Parathyroid adenoma (tissue), 2 donors: ENCODE measurements around the gene ADAMTS3.

Source experiments
- H2AFZ ChIP-seq: fragments of 300-600 bp; sonication (generic); one replicate; pipeline ENCODE4 v1.7.0; 2017; ENCODE audit warnings: antibody characterized with exemption, mild to moderate bottlenecking
- H3K27ac ChIP-seq: fragments of 300-600 bp; sonication (generic); one replicate; pipeline ENCODE4 v1.7.0; 2017
- H3K27me3 ChIP-seq: fragments of 300-600 bp; sonication (generic); one replicate; pipeline ENCODE4 v1.7.0; 2017; ENCODE audit warnings: low read length; ENCODE audit not compliant: control insufficient read depth, insufficient read depth
- H3K36me3 ChIP-seq: fragments of 300-600 bp; sonication (generic); one replicate; pipeline ENCODE4 v1.7.0; 2017; ENCODE audit warnings: low read length; ENCODE audit not compliant: control insufficient read depth, insufficient read depth
- H3K4me1 ChIP-seq: fragments of 300-600 bp; sonication (generic); one replicate; pipeline ENCODE4 v1.7.0; 2017; ENCODE audit warnings: control low read depth
- H3K4me2 ChIP-seq: fragments of 300-600 bp; sonication (generic); one replicate; pipeline ENCODE4 v1.7.0; 2017; ENCODE audit warnings: low read length
- H3K4me3 ChIP-seq: fragments of 300-600 bp; sonication (generic); one replicate; pipeline ENCODE4 v1.7.0; 2017; ENCODE audit warnings: low read depth, low read length
- H3K79me2 ChIP-seq: fragments of 300-600 bp; sonication (generic); one replicate; pipeline ENCODE4 v1.7.0; 2017; ENCODE audit warnings: control low read depth
- H3K9ac ChIP-seq: fragments of 300-600 bp; sonication (generic); one replicate; pipeline ENCODE4 v1.7.0; 2017; ENCODE audit warnings: mild to moderate bottlenecking
- H3K9me3 ChIP-seq: fragments of 300-600 bp; sonication (generic); one replicate; pipeline ENCODE4 v1.7.0; 2017; ENCODE audit warnings: low read length; ENCODE audit not compliant: control insufficient read depth
- CTCF ChIP-seq: fragments of 300-600 bp; sonication (generic); IDR thresholded peaks from one replicate; pipeline ENCODE4 v1.7.0; 2017; ENCODE audit warnings: antibody characterized with exemption, mild to moderate bottlenecking
- donor health status: primary hyperparathyroidism.

Gene ADAMTS3

GRCh38 chr4:72365016-72365415 lies 204.0 kb downstream of the ADAMTS3 start:
- TF ChIP-seq CTCF, result no peak
- Histone ChIP-seq H3K9ac (no peak overlapping the region), H3K36me3 (no peaks in the 10 kb centered on the region), H2AFZ (no peak overlapping the region), H3K9me3 (no peaks in the 10 kb centered on the region), H3K4me2 (no peak overlapping the region), H3K27ac (no peak overlapping the region), H3K27me3 (no peaks in the 10 kb centered on the region), H3K79me2 (no peaks in the 10 kb centered on the region), H3K4me1 (no peaks in the 10 kb centered on the region), H3K4me3 (no peak overlapping the region)

GRCh38 chr4:72360075-72360474 lies 208.9 kb downstream of the ADAMTS3 start:
- Histone ChIP-seq H3K9ac (no peak overlapping the region), H3K4me3 (no peak overlapping the region), H3K27me3 (no peaks in the 10 kb centered on the region), H3K9me3 (no peaks in the 10 kb centered on the region), H2AFZ (no peak overlapping the region), H3K4me2 (no peak overlapping the region), H3K27ac (no peak overlapping the region), H3K4me1 (no peaks in the 10 kb centered on the region), H3K36me3 (no peaks in the 10 kb centered on the region), H3K79me2 (no peaks in the 10 kb centered on the region)
- TF ChIP-seq CTCF, result no peak

GRCh38 chr4:72358483-72358882 lies 210.5 kb downstream of the ADAMTS3 start:
- H3K27me3 ChIP-seq, result no peaks in the 10 kb centered on the region
- H3K27ac ChIP-seq, result no peak overlapping the region
- H3K4me1 ChIP-seq, result no peaks in the 10 kb centered on the region
- no peak overlapping the region for H2AFZ ChIP-seq
- no peak overlapping the region for H3K9ac ChIP-seq
- no peaks in the 10 kb centered on the region for H3K79me2 ChIP-seq
- TF ChIP-seq CTCF, result no peak
- H3K4me2 ChIP-seq, result no peak overlapping the region
- H3K36me3 ChIP-seq, result no peaks in the 10 kb centered on the region
- no peak overlapping the region for H3K4me3 ChIP-seq
- no peaks in the 10 kb centered on the region for H3K9me3 ChIP-seq

GRCh38 chr4:72357908-72358307 lies 211.1 kb downstream of the ADAMTS3 start:
- Histone ChIP-seq H3K4me2 (no peak overlapping the region), H3K4me1 (no peaks in the 10 kb centered on the region), H3K27me3 (no peaks in the 10 kb centered on the region), H3K79me2 (no peaks in the 10 kb centered on the region), H3K9me3 (no peaks in the 10 kb centered on the region), H2AFZ (no peak overlapping the region), H3K36me3 (no peaks in the 10 kb centered on the region), H3K4me3 (no peak overlapping the region), H3K27ac (no peak overlapping the region), H3K9ac (no peak overlapping the region)
- no peak for TF ChIP-seq CTCF

GRCh38 chr4:72352711-72353110 lies 216.3 kb downstream of the ADAMTS3 start:
- no peaks in the 10 kb centered on the region for H3K27me3 ChIP-seq
- no peak overlapping the region for H3K27ac ChIP-seq
- no peak overlapping the region for H3K9ac ChIP-seq
- no peak for TF ChIP-seq CTCF
- no peaks in the 10 kb centered on the region for H3K36me3 ChIP-seq
- H2AFZ ChIP-seq, result no peak overlapping the region
- no peaks in the 10 kb centered on the region for H3K4me1 ChIP-seq
- no peaks in the 10 kb centered on the region for H3K9me3 ChIP-seq
- H3K4me3 ChIP-seq, result no peak overlapping the region
- no peaks in the 10 kb centered on the region for H3K79me2 ChIP-seq
- H3K4me2 ChIP-seq, result no peak overlapping the region
